ENCODE measurements around the gene VSIG10L2.

Gene VSIG10L2

DNA sequence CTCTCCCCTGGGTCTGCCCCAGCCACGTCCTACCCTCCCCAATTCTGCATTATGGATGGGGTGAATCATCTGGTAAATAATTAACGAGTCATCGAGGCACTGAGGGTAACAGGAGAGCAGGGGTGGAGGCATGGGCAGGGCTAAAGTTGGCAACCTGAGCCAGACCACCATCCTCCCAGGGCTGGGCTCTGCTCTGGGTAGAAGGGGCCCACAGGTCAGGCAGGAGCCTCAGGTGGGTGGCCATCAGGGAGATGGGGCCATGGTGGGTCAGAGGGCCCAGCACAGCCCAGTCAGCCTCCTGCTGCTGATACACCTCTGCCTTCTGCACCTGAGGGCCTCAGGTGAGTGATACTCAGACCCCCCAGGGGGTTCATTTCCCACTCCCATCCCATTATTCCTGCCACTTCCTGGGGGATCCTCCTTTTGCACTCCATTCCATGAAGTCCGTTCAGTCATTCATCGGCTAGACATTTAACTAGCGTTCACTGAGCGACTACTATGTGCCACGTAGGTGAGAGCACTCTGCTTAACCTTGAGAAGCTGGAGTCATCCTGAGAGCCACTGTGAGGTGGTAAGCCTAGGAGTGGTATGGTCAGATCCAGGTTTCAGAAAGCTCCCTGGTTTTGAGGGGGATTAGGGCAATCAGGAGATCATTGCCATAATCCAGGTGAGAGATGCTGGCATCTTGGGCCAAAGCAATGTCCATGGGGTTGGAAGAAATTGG lies at the start of gene VSIG10L2:
VSIG10L2 (plus strand) TSS at position 248 of the 724 bp plus-strand sequence; CDS start at position 260, 12 bp downstream.
- no peak for TF ChIP-seq TAF1 (IDR thresholded peaks at IDR 0.05; ENCODE audit: low read depth)
- TF ChIP-seq, protein P1, sequence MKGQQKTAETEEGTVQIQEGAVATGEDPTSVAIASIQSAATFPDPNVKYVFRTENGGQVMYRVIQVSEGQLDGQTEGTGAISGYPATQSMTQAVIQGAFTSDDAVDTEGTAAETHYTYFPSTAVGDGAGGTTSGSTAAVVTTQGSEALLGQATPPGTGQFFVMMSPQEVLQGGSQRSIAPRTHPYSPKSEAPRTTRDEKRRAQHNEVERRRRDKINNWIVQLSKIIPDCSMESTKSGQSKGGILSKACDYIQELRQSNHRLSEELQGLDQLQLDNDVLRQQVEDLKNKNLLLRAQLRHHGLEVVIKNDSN (IDR thresholded peaks at IDR 0.05): no peak
- TF ChIP-seq TEAD4 (IDR thresholded peaks at IDR 0.05): no peak
- no peak for TF ChIP-seq CEBPB (IDR thresholded peaks at IDR 0.05)
- no peak for TF ChIP-seq ZBTB7A (IDR thresholded peaks at IDR 0.05; ENCODE audit: low read depth)
- TF ChIP-seq TCF12 (IDR thresholded peaks at IDR 0.05; ENCODE audit: low read depth): no peak
- TF ChIP-seq MAX (IDR thresholded peaks at IDR 0.05): no peak
- no peak for TF ChIP-seq FOXM1 (IDR thresholded peaks at IDR 0.05; ENCODE audit: borderline replicate concordance, low read depth)
- TF ChIP-seq EGR1 (IDR thresholded peaks at IDR 0.05): no peak
- no peak for TF ChIP-seq NFIC (IDR thresholded peaks at IDR 0.05)
- TF ChIP-seq EP300 (IDR thresholded peaks at IDR 0.05; ENCODE audit: borderline replicate concordance): no peak
- no peak for TF ChIP-seq CREB1 (IDR thresholded peaks at IDR 0.05; ENCODE audit: low read depth)
- no peak for TF ChIP-seq YY1 (IDR thresholded peaks at IDR 0.05; ENCODE audit: low read depth)
- TF ChIP-seq, protein P2, sequence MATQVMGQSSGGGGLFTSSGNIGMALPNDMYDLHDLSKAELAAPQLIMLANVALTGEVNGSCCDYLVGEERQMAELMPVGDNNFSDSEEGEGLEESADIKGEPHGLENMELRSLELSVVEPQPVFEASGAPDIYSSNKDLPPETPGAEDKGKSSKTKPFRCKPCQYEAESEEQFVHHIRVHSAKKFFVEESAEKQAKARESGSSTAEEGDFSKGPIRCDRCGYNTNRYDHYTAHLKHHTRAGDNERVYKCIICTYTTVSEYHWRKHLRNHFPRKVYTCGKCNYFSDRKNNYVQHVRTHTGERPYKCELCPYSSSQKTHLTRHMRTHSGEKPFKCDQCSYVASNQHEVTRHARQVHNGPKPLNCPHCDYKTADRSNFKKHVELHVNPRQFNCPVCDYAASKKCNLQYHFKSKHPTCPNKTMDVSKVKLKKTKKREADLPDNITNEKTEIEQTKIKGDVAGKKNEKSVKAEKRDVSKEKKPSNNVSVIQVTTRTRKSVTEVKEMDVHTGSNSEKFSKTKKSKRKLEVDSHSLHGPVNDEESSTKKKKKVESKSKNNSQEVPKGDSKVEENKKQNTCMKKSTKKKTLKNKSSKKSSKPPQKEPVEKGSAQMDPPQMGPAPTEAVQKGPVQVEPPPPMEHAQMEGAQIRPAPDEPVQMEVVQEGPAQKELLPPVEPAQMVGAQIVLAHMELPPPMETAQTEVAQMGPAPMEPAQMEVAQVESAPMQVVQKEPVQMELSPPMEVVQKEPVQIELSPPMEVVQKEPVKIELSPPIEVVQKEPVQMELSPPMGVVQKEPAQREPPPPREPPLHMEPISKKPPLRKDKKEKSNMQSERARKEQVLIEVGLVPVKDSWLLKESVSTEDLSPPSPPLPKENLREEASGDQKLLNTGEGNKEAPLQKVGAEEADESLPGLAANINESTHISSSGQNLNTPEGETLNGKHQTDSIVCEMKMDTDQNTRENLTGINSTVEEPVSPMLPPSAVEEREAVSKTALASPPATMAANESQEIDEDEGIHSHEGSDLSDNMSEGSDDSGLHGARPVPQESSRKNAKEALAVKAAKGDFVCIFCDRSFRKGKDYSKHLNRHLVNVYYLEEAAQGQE (IDR thresholded peaks at IDR 0.05; ENCODE audit: low read depth): no peak
- TF ChIP-seq RAD21 (IDR thresholded peaks at IDR 0.05; ENCODE audit: low read depth): no peak

DNA sequence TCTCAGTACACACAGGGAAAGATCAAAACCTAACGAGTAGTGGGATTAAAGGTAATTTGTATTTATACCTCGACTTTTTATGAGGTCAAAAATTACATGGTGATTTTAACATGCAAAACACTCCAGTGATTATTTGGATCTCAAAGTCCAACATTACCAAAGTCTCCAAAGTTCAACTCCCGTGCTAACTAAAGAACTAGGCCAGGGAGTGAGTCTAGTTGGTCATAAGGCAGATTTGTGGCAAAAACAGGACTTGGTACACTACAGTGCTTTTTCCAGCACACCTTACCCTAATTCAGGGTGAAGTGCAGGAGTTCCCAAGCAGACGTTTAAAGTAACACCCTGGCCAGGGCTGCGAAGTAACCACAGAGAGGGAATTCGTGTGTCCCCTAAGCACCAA lies 44.0 kb upstream of the VSIG10L2 start:
- no peak for TF ChIP-seq TEAD4 (IDR thresholded peaks at IDR 0.05)
- no peak for TF ChIP-seq NFIC (IDR thresholded peaks at IDR 0.05)
- TF ChIP-seq RAD21 (IDR thresholded peaks at IDR 0.05; ENCODE audit: low read depth): no peak
- no peak for TF ChIP-seq MAX (IDR thresholded peaks at IDR 0.05)
- TF ChIP-seq CREB1 (IDR thresholded peaks at IDR 0.05; ENCODE audit: low read depth): no peak
- TF ChIP-seq EGR1 (IDR thresholded peaks at IDR 0.05): no peak
- no peak for TF ChIP-seq TAF1 (IDR thresholded peaks at IDR 0.05; ENCODE audit: low read depth)
- TF ChIP-seq FOXM1 (IDR thresholded peaks at IDR 0.05; ENCODE audit: borderline replicate concordance, low read depth): no peak
- TF ChIP-seq, protein P2 (IDR thresholded peaks at IDR 0.05; ENCODE audit: low read depth): no peak
- no peak for TF ChIP-seq YY1 (IDR thresholded peaks at IDR 0.05; ENCODE audit: low read depth)
- no peak for TF ChIP-seq CEBPB (IDR thresholded peaks at IDR 0.05)

DNA sequence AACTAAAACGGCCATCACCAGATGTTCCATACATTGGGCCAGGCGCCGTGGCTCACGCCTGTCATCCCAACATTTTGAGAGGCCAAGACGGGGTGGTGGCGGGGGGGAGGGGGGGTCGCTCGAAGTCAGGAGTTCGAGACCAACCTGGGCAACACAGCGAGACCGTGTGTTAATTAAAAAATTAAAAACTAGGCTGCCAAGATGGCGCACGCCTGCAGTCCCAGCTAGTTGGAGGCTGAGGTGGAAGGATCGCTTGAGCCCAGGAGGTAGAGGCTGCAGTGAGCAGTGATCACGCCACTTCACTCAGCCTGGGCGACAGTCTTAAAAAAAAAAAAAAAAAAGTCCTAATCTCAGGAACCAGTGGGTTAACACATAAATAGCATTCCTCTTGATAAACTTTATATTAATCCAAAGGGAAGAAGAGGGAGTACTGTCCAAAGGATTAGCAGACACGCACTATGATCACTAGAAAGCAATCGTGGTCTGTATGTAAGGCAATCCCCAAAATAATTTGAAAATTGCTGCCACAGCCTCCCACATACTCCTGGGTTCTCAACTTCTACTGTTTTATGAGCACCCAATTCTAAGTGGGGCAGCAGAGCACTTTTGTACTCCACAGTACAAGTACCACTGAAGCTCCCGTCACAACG lies 43.4 kb upstream of the VSIG10L2 start:
- no peak for TF ChIP-seq CREB1 (IDR thresholded peaks at IDR 0.05; ENCODE audit: low read depth)
- TF ChIP-seq TEAD4 (IDR thresholded peaks at IDR 0.05): no peak
- TF ChIP-seq, protein P2 (IDR thresholded peaks at IDR 0.05; ENCODE audit: low read depth): no peak
- TF ChIP-seq NFIC (IDR thresholded peaks at IDR 0.05): no peak
- TF ChIP-seq YY1 (IDR thresholded peaks at IDR 0.05; ENCODE audit: low read depth): no peak
- TF ChIP-seq, protein P1 (IDR thresholded peaks at IDR 0.05): no peak
- TF ChIP-seq CEBPB (IDR thresholded peaks at IDR 0.05): no peak
- TF ChIP-seq TCF12 (IDR thresholded peaks at IDR 0.05; ENCODE audit: low read depth): no peak
- TF ChIP-seq EP300 (IDR thresholded peaks at IDR 0.05; ENCODE audit: borderline replicate concordance): no peak
- no peak for TF ChIP-seq EGR1 (IDR thresholded peaks at IDR 0.05)
- no peak for TF ChIP-seq MAX (IDR thresholded peaks at IDR 0.05)
- no peak for TF ChIP-seq RAD21 (IDR thresholded peaks at IDR 0.05; ENCODE audit: low read depth)
- no peak for TF ChIP-seq TAF1 (IDR thresholded peaks at IDR 0.05; ENCODE audit: low read depth)
- no peak for TF ChIP-seq ZBTB7A (IDR thresholded peaks at IDR 0.05; ENCODE audit: low read depth)
- no peak for TF ChIP-seq FOXM1 (IDR thresholded peaks at IDR 0.05; ENCODE audit: borderline replicate concordance, low read depth)
